ENCODE data around the gene HMGCS1.
"Not testable (repeated sequence)": the region's sequence is repeated elsewhere in the genome, so short reads cannot be mapped to it uniquely, and the experiment has no call there.

The HMGCS1 gene

DNA sequence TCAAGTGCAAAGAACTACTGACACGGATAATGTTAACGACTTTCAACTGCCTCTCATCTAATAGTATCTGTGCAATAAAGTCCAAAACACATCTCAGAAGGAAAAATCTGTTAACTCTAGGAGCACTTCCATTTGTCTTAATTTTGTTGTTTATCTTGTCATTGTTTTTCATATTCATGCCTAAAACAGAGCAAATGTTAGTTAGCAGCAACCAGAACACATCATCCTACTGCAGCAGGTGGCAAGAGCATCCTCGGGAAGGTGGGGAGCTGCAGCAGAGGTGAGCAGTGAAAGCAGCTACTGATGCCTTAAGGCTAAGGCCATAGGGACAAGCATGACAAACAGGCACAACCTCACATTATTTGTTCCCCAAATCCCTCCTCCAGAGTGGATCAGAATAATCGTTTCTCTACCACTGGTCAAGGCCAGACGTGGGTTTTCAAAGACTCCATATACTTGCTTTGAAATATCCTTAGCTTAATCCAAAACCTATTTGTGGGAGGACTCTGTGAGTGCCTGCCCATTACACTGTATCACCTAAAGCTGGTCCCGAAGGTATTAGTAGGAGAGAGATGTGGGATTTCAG is 1.0 kb downstream of the HMGCS1 start:
- no peak for DNase-seq

DNA sequence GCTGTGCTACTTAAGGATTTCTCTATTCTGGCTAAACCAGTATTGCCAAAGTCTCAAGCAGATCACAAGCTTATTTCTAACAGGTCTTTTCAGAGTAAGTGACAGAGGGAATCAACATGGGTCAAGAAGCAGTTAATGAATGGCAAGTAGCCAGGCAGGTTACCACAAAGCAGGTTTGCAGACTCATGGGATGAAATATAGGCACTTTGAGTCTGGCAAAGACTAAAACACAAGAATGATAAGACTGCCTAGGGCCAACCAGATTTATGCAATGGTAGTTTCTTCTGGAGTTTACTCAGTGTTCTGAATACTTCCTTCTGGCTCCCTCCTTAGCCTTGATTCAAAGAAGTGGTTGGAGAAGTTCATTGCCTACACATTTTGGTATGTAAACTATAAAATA is 3.6 kb downstream of the HMGCS1 start:
- DNase-seq: no peak

DNA sequence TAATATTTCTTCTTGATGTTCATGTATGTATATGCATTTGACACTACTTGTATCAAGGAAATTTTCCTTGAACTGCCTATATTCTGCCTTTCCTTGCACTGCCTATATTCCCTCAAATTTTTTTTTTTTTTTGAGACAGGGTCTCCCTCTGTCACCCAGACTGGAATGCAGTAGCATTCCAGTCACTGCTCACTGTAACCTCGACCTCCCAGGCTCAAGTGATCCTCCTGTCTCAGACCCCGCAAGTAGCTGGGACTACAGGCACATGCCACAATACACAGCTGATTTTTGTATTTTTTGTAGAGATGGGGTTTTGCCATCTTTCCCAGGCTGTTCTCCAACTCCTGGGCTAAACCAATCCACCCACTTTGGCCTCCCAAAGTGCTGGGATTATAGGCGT is 4.1 kb downstream of the HMGCS1 start:
- DNase-seq: no peak

DNA sequence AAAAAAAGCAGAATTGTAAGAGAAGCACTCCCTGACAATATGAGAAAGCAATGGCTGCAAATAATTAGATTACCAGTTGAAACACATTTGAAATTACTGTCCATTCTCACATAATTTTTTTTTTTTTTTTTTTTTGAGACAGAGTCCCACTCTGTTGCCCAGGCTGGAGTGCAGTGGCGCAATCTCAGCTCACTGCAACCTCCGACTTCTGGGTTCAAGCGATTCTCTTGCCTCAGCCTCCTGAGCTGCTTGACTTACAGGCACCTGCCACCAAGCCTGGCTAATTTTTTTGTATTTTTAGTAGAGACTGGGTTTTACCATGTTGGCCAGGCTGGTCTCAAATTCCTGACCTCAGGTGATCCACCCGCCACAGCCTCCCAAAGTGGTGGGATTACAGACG is 6.3 kb downstream of the HMGCS1 start:
- not testable (repeated sequence) for DNase-seq

DNA sequence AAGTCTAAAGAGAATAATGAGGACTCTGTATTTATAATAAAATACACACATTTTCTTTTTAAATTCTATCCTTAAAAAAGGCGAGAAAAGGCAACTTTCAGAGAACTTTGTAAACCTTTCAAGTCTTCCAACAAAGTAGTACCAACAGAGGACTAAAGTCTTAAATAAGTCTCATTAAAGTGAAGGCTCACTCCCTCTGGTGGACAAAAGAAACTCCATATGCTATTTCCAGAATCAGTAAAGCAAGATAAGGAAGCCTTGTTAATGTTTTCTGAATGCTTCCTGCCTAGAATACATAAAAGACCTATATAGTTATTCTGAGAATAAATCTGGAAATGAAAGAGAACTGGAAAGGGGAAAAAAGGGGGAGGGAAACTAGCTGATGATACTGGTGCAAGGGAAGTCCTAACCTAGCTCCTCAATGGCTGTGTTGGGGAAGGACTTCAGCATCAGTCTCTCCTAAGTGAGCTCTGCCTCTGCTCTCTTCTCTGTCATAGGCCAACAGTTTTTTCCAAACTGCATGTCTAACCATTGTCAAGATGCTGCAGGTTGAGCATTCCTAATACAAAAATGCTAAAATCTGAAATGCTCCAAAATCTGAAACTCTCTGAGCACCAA is 7.2 kb downstream of the HMGCS1 start:
- DNase-seq: no peak

DNA sequence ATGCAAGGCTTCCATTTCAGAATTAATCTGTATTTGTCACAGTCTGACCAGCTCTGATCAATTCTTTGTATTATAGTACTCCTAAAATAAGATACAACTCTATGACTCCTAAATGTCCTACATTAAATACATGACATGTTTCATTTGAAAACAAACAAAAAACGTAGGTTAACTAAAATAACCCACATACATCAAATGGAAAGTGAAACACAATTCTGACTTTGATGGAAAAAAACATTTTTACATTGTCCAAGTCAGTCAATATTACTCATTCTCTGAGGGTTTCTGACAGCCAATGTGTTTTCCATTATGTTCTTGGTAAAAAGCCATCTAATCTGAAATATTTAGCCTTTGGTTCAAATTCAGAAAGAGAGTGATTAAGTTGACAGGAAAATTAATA is 8.7 kb downstream of the HMGCS1 start:
- no peak for DNase-seq

DNA sequence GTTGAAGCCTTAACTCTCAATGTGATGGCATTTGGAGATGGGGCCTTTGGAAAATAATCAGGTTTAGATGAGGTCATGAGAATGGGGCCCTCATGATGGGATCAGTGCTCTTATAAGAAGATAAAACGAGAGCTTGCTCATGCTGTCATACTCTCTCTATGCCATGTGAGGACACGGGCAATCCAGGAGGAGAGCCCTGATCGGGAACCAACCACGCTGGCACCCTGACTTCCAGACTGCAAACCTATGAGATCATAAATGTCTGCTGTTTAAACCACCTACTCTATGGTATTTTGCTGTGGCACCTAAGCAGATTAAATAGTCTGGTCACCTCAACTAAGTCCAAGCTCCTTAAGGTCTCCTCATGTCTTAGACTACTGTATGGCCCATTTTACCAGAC is 10.0 kb downstream of the HMGCS1 start:
- no peak for DNase-seq

DNA sequence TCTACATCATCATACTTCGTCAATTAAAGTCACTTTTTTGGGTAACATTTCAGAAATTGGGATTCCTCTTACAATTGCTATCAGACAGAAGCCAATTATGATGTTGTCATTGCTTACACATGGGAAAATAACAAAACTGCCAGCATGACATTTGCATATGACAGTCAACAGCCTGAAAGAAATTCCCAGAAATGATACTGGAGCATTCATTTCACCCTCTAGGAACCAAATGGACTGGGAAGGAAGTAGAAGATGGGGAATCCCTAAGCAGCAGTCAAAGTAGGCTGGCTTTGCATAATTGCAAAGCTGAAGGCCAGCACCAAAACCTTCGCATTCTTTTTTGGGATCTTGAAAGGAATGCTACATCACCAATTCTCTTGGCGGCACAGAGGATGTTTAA is 10.7 kb downstream of the HMGCS1 start:
- no peak for DNase-seq

DNA sequence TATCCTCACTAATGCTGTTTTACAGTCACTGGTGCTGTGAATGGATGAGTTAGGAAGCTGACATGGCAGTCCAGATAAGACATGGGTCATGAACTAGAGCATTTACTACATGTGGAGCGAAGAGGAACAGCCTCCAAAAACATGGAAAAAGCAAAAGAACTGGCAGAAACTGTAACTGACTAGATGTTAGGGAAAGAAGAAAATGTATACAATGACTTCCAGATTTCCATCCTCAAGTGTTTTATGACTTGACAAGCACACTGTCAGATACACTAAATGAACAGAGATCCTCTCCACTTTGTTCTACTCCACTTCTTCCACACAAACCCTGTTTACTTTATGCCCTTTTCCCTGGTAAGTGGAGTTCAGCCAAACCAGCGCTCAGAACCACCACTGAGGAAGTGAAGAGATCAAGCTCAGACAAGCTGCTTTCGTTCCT is 11.5 kb downstream of the HMGCS1 start:
- no peak for DNase-seq

DNA sequence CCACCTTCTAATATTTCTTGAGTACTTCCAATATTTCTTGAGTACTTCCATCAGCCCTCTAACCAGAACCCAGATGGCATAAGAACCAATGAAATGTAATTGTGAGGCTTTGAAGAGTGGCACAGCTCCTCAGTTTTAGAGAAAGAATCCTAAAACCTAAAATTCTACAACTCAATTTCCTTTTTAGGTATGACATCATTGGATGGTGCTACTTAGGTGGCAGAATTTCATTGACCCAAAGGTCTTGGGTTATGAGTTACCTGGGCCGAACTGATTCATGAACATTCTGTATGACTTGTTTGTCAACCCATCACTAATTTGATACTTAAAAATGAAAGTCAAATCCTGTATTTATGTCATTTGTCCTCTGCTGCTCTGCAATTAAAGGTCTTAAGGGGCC is 13.1 kb downstream of the HMGCS1 start:
- no peak for DNase-seq

DNA sequence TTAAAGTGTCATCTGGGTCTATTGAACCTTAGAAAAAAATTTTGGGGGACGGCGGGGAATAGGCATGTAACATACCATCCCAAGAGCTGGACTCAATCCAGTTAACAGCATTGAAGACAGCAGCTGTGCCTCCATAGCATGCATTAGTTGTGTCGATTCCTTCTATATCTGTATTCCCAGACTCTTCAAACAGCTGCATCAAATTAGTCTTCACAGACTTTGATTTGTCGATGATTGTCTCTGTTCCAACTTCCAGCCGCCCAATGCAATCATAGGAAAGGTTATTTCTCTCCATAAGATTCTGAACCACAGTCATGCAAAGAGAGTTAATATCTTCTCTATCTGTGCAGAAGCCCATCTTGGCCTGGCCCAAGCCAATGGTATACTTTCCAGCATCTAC is 14.8 kb downstream of the HMGCS1 start:
- no peak for DNase-seq

DNA sequence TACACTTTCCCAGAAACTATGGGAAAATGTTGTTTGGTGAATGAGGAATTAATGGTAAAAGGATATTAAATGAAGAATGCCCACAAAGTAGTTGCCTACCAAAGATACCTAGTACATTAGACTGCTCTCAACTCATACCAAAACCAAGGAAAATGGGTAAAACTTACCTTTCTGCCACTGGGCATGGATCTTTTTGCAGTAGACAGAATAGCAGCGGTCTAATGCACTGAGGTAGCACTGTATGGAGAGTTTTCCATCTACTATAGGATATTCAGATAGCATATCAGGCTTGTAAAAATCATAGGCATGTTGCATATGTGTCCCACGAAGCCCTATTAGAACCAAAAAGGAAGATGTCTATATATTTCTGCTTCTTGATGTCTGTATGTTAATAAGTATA is 16.4 kb downstream of the HMGCS1 start:
- DNase-seq: no peak

DNA sequence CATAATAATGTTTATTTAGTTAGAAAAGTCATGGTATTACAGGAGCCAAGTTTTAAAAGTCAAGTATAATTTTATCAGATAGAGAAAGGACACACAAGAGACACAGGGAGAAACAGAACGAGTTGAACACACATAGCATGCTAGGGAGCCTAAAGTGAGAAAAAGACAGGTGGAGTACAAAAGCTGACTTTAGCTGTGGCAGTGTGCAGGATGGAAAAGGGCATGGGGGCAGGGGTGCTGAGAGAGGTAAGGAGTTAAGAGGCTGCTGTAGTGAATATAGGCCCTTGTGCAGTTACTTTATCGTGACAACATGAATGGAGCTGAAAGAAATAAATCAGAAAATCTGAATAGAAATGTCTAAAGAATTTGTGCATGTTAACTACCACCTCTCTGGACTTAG is 18.0 kb downstream of the HMGCS1 start:
- DNase-seq: no peak

DNA sequence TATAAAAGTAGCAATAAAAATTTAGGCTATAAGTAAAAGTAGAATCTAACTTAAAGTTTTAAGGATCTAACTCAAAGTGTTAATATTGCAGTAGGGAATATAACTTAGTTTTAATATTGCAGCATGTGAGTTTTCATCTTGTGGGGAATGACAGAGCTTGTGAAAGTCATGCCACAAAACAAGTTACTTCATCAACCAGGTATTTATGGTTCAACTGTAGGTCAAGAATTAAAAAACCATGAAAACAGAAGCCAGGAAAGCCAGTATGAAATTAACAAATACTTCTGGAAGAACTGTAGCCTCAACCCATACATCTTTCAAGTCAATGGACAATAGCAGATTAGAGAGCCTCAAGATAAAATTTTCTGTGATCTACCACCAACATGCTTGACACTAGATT is 19.0 kb downstream of the HMGCS1 start:
- no peak for DNase-seq

DNA sequence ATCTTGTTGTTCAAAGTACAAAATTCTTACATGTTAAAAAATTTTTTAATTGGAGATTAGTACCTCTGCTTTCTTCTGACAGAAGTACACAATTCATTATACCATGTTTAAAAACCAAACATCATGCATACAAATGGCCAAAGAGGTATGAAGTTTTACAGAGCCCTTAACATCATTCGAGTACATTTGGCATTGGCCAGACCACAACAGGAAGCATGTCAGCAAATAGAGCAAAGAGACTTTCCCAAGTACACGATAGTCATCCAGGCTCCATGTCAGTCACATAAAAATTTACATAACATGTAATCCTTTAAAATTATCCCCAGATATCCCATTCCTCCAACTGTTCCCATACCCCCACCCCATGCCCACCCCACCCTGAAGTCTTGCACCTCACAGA is 22.5 kb downstream of the HMGCS1 start:
- no peak for DNase-seq

DNA sequence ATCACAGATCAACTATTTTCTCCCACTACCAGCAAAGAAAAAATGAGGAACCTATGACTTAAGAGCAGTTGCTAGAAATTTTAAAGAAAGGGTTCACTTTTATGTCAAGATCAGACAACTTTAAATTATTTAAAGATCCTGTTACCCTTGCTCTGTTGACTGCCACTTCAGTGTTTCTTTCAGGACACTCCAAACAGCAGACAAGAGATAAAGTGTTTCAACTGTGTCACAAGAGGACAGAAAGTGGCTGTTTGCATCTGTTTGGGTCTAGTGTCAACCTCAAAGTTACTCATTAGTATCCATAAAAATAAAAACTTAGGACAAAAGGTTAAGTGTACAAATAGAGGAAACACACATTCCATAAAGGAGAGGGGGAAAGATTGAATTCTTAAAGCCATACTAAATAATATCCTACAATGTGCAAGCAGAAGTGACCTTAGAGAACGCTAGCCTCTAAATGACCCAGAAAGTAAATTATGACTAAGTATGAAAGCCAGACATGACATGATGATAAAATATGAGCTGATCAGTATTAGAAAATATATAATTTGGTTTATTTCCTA is 24.9 kb downstream of the HMGCS1 start:
- no peak for DNase-seq

DNA sequence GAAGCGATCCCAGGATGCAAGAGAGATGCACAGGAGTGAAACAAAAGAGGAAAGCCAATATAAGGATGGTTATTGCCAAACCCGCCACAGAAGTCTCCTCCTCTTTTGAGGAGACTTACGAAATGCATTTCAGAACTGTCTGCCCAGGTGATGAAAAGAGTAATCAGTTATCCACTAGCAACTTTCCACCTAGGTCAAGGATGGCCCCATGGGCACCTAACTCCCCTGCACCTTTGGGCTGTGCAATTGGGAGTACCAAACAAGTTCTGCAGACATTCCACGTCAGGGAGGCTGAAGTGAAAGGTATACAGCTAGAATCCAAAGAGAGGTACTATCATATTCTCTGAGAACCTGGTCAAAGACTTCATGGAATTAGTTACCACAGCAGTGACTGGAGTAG is 25.7 kb downstream of the HMGCS1 start:
- DNase-seq: no peak

DNA sequence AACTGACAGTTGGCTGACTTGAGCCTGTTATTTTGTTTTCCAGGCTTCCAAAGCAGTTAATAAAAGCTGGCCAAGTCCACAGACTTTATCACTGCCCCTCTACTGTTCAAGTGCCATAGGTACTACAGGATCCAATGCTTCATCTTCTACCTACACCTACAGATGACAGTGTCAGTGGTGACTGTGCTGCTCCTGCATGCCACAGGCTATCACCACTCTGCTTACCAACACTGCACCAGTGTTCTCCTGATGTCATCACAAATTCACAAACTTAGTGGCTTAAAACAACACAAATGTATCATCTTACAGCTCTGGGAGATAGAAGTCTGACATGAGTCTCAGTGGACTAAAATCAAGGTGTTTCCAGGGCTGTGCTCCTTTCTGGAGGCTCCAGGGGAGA is 26.6 kb downstream of the HMGCS1 start:
- DNase-seq: no peak

DNA sequence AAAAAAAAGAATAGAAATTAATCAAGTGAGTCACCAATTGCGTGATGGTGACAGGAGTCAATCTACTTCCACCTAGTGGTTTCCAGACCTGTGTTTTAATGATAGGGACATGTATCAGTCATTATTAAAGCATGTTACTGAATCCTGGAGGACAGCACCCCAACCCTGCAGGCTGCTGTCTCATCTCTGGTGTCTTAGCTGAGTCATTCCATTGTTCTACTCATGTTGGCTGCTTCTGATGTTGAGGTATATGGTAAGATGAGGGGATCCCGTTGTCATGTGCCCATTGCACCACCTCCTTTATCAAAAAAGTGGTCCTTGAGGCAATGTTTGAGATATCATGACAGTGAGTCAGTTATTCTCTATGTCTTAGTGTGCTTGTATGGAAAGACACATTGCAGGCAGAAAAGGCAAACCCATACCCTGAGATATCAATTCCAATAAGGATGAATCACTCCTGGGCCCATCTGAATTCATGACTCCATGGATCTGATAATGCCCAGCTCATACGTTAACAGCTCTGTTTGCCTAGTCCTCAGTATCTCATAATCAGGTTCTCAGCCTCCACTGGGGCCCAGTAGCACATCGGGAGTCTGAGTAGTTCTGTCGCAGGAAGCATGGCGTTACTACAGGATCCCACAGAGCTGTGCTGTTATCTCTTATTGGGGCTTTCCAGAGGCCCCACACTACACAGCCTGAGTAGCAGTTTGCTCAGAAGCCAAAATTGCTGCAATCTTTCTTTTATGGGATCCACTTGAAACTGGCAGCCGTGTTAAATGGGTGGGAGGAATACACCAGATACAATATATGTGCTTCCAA is 31.2 kb downstream of the HMGCS1 start:
- DNase-seq: no peak

DNA sequence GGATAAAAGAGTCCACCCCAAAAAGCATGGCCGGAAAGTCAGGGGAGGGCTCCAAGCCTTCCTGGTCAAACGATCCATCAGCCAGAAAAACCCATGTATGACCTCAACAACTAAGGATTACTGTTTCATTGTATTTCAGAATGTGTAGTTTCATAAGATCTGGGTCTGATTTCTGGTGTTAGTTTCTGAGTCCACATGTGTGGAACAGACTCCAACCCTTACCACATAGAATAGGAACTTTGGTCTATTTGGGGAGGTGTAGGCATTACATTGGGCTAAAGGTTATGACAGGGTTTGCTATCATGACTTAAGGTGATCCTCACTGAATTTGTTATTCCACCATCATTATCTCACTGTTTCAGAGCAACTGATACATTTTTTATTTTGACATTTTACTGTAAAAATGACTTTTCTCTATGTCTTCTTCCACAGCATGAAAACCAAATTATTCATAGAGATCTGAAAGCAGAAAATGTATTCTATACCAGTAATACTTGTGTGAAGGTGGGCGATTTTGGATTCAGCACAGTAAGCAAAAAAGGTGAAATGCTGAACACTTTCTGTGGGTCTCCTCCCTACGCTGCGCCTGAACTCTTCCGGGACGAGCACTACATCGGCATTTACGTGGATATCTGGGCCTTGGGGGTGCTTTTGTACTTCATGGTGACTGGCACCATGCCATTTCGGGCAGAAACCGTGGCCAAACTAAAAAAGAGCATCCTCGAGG is 33.5 kb downstream of the HMGCS1 start:
- no peak for DNase-seq

DNA sequence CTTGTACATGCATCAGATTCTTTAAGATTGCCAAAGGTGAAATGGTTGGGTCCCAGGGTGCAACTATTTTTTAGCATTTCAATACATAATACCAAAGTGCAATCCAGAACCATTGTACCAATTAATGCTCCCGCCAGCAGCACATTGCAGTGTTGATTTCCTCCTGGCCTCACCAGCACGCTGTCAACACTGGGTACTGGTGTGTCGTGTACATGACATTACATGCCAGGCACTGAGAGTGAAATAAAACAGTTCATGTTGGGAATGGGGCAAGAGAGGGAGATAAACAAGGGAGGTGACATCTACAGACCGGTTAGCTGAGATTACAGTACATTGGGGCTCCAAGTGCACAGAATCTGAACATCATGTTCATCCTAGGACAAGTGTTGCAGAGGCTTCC is 37.8 kb downstream of the HMGCS1 start:
- DNase-seq: no peak

DNA sequence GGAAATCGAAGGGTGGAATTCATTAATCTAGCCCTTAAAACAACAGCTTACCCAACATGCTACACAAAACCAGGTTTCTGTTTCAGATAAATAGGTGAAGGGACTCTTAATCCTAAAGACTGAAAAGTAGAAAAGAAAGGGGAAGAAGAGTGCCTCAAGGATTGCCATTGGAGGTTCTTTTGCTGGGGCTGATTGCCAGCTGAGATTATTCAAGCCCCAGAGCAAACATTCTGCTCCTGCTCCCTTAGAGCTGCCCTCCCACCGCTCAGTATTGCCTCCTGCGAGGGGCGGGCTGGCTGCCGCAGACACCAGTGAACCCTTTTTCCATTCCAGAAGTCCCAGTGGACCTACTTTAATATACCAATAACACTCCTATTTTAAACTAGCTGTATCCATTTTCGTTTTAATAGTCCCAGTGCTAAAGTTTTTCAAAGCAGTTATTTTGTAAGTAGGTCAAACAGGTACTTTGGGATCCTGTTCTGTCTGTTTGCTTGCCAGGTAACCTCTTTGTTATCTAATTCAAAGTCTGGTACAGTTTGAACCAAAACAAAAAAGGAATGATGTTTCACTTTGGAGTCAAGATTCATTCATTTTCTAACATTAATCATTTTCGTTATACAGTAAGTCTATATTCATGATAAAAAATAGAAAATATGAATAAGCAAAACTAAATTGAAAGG is 38.6 kb downstream of the HMGCS1 start:
- no peak for DNase-seq

DNA sequence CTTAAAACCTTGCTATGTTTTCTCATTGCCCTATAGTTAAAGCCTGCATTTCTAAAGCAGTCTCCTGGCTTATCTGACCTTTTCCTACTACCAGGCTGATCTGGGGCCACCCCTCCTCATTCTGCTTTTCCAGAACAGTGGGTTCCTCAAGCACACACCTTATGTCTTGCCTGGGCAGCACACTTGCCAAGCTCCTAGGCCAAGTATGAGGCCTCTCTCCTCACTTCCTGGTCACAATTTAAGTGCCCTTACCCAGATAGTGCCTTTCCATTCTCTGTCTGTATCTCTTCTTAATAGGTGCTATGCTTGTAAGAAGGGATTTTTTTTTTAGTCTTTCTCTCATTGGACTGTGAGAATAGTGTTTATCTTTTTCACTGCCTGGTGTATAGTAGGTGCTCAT is 39.7 kb downstream of the HMGCS1 start:
- no peak for DNase-seq
